ENCODE data around the gene VRK3. TPM values are rescaled to one million over a fixed set of nuclear protein-coding genes. Genes with fewer than 3 reads are reported as not detected.

Gene VRK3
- total and polyA plus RNA-seq, 7 donors, result 17.4 to 51.6 (median 30.7) TPM

DNA sequence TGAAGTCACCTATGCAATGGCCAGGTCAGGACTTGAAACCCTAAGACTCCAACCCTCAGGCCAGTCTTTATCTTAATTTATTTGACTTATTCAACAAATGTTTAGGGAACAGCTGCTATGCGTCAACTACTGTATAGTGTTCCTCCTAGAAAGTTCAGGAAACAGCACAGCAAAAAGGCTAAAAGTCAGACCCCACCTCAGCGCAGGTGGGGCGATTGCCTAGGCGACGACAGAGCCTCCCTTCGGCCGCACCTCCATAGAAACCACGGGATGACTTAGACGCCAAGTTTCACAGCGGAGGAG is 502 bp downstream of the VRK3 start:
- no peak for TF ChIP-seq POLR2A (IDR thresholded peaks at IDR 0.05)
- no peak for TF ChIP-seq POLR2AphosphoS5 (IDR thresholded peaks at IDR 0.05)
- TF ChIP-seq, protein P1, sequence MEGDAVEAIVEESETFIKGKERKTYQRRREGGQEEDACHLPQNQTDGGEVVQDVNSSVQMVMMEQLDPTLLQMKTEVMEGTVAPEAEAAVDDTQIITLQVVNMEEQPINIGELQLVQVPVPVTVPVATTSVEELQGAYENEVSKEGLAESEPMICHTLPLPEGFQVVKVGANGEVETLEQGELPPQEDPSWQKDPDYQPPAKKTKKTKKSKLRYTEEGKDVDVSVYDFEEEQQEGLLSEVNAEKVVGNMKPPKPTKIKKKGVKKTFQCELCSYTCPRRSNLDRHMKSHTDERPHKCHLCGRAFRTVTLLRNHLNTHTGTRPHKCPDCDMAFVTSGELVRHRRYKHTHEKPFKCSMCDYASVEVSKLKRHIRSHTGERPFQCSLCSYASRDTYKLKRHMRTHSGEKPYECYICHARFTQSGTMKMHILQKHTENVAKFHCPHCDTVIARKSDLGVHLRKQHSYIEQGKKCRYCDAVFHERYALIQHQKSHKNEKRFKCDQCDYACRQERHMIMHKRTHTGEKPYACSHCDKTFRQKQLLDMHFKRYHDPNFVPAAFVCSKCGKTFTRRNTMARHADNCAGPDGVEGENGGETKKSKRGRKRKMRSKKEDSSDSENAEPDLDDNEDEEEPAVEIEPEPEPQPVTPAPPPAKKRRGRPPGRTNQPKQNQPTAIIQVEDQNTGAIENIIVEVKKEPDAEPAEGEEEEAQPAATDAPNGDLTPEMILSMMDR (IDR thresholded peaks at IDR 0.05), result no peak
- TF ChIP-seq EP300 (IDR thresholded peaks at IDR 0.05), result no peak

DNA sequence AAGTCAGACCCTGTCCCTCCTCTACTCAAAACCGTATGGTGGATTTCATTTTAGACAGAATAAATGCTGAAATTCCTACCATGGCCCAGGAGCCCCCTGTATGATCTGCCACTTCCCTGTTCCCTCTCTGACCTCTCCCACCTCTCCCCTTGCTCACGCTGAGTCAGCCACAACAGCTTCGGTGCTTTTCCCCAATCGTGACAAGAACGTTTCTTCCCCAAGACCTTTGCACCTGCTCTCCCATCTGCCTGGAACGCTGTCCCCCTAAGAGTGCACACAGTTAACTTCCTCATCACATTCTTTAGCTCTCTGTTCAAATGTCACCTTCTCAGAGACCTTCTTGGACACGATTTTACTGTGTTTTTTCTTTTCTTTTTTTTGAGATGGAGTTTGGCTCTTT is 2.3 kb downstream of the VRK3 start:
- Histone ChIP-seq H3K27me3 (no peaks in the 10 kb centered on the region), H3K9me3 (no peaks in the 10 kb centered on the region), H3K36me3 (peaks cover 0 to 27% (median 11%) of the 10 kb centered on the region in 4 donors), H3K27ac (no peak overlapping the region), H3K4me3 (no peak overlapping the region), H3K4me1 (peaks cover 0 to 31% (median 28%) of the 10 kb centered on the region in 4 donors)
- TF ChIP-seq POLR2A (IDR thresholded peaks at IDR 0.05) (no peak), EP300 (IDR thresholded peaks at IDR 0.05) (no peak), POLR2AphosphoS5 (IDR thresholded peaks at IDR 0.05) (no peak)
- TF ChIP-seq, protein P1 (IDR thresholded peaks at IDR 0.05), result no peak
- DNase-seq, result no peak
- 28 to 65% methylated on average over 7 of the region's 7 CpGs for WGBS, 2 donors
- intact Hi-C loops (cut with DNase I), result loop anchor here (10.0 kb wide), 1 partner anchor 568 kb away; the partner anchor contains the start of genes ALDH16A1 and PIH1D1

More for the DNA sequence above, 502 bp downstream of the VRK3 start:
- Histone ChIP-seq H3K27me3 (no peaks in the 10 kb centered on the region), H3K9me3 (no peaks in the 10 kb centered on the region), H3K27ac (peak overlapping the region; percentile 92 to 94 (median 92)), H3K36me3 (peaks cover 0 to 11% (median 6%) of the 10 kb centered on the region in 4 donors), H3K4me3 (peak overlapping the region; percentile 83 to 95 (median 90)), H3K4me1 (peaks cover 0 to 31% (median 28%) of the 10 kb centered on the region in 4 donors)
- WGBS, 2 donors, result 0 to 1% methylated on average over 10 of the region's 10 CpGs
- intact Hi-C loops (cut with DNase I), result loop anchor here (10.0 kb wide), 1 partner anchor 570 kb away; the partner anchor contains the start of genes ALDH16A1 and PIH1D1
- no peak for DNase-seq

DNA sequence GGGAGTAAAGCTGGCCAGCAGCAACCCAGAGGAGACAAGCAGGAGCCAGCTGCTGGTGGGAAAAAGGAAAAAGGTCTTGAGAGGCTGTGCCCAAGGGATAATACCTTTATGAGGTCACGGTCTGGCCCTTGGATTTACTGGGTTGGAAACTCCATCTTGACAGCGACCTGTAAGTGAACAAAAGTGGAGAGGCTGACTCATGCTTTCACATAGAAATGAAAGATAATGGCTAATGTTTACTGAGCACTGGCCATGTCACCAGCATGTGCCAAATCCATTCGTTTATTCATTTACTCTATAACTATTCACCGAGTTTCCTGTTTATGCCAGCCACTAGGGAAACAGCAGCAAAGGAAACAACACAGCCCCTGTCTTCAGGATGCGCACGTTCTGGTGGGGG is 4.7 kb downstream of the VRK3 start:
- Histone ChIP-seq H3K27ac (no peak overlapping the region), H3K4me3 (no peak overlapping the region), H3K9me3 (no peaks in the 10 kb centered on the region), H3K36me3 (peaks cover 4 to 48% (median 26%) of the 10 kb centered on the region in 4 donors), H3K27me3 (no peaks in the 10 kb centered on the region), H3K4me1 (peaks cover 0 to 16% (median 15%) of the 10 kb centered on the region in 4 donors)
- DNase-seq, result no peak
- intact Hi-C loops (cut with DNase I), result loop anchor here (10.0 kb wide), 1 partner anchor 566 kb away; the partner anchor contains the start of genes ALDH16A1 and PIH1D1
- TF ChIP-seq, protein P1 (IDR thresholded peaks at IDR 0.05), result no peak
- TF ChIP-seq EP300 (IDR thresholded peaks at IDR 0.05) (no peak), POLR2A (IDR thresholded peaks at IDR 0.05) (no peak), POLR2AphosphoS5 (IDR thresholded peaks at IDR 0.05) (no peak)
- WGBS, 2 donors, result 75 to 82% methylated on average over 6 of the region's 6 CpGs

DNA sequence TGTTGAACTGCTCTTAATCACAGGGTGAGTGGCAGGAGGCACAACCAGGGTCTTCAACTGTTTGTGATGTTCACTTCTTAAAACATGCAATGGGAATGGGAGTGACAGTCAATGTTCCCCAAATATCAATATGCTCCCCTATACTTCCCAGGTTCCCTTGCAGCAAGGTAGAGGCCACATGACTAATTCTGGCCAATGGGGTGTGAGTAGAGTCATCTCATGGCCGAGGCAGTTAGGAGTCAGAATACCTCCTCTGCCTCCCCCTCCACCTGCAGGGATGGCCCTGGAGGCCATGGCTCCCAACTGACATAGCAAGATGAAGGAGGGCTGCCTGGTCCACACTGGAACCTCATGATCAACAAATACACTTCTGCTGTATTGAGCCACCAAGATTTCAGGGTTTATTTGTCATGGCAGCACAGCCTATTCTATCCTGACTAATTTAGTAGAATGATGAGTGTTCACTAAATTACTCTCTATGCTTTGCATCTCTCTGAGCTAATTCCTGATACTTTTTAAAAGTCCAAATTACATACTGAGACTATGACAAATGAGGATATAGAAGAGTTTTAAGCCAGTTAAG is 8.9 kb downstream of the VRK3 start:
- no peak overlapping the region for H3K4me3 ChIP-seq
- no peaks in the 10 kb centered on the region for H3K9me3 ChIP-seq
- WGBS, 2 donors, result 92 to 98% methylated on average over 1 of the region's 1 CpG
- TF ChIP-seq, protein P1 (IDR thresholded peaks at IDR 0.05), result no peak
- no peaks in the 10 kb centered on the region for H3K4me1 ChIP-seq
- no peaks in the 10 kb centered on the region for H3K27me3 ChIP-seq
- intact Hi-C loops (cut with DNase I), result no loop called here
- H3K27ac ChIP-seq, result no peak overlapping the region
- DNase-seq, result no peak
- peaks cover 21 to 86% (median 49%) of the 10 kb centered on the region in 4 donors for H3K36me3 ChIP-seq

DNA sequence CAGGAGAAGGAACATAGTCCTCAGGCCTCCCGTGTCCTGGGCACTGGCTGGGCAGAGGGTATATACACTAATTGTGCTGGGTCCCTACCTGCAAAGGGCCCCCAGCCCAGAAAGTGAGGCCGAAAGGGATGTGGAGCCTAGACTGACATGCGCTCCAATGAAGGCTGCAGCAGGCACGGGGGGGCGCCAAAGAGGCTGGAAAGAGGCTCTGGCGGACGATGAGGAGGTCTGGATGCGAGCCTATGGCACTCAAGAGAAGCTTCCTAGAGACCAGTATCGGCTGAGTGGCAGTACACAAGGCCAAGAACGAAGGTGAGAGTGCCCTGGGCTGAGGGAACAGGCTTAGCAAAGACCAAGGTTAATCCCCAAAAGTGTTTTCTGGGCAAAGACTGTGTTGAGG is 16.6 kb downstream of the VRK3 start:
- Histone ChIP-seq H3K4me1 (peaks cover 0 to 19% (median 15%) of the 10 kb centered on the region in 4 donors), H3K9me3 (no peaks in the 10 kb centered on the region), H3K27me3 (no peaks in the 10 kb centered on the region), H3K4me3 (no peak overlapping the region), H3K27ac (no peak overlapping the region), H3K36me3 (peaks cover 24 to 66% (median 37%) of the 10 kb centered on the region in 4 donors)
- intact Hi-C loops (cut with DNase I), result no loop called here
- DNase-seq, result no peak
- no peak for TF ChIP-seq EP300 (IDR thresholded peaks at IDR 0.05)
- no peak for TF ChIP-seq POLR2A (IDR thresholded peaks at IDR 0.05)
- TF ChIP-seq, protein P1 (IDR thresholded peaks at IDR 0.05), result no peak
- TF ChIP-seq POLR2AphosphoS5 (IDR thresholded peaks at IDR 0.05), result no peak
- 60 to 75% methylated on average over 10 of the region's 10 CpGs for WGBS, 2 donors

Measured in sigmoid colon (tissue), 7 donors.